DMS 273 (cell line): ENCODE data around the gene ZNF268.

Experiments
- DNase-seq: peaks from one replicate; lab custom pipeline; 2025; ENCODE audit not compliant: unreplicated experiment; lab: John Stamatoyannopoulos, UW

Gene ZNF268

DNA sequence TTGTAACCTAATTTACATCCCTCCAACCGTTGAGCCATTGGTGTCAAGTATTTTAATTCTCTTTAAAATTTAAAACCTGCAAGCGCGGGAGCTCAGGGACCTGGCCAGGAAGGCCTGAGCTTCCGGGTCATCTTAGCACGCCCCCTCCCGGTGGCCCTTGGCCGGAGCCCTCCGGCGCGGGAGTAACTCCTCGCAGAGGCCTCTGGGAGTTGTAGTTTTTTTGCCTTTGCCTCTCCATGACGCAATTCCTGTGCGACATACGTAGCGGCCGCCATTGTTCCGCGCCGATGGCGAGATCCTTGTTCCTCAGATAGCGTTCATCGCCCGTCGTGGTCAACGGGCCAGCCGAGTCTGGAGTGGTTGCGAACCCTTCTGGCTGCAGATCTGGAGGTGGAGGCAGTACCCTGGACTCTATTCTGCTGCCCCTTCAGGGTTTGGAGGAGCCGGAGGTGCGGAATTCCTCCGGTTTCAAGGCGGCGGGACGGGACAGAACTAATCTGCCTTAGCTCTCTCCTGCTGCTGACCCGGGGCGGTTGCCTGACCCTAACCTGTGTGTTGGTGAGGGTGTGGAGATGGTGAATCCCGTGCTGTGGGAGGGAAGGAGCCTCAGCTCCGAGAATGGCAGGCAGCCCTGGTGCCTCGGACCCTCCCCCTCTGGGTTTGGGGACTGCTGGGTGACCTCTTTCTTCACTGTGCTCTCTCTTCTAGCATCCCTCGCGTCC lies at the start of gene ZNF268:
Gene ZNF268, plus strand, starts transcription at position 258 of the 722 bp plus-strand sequence. CDS start 503 bp downstream, outside the sequence.
- DNase-seq: peak; percentile 97

DNA sequence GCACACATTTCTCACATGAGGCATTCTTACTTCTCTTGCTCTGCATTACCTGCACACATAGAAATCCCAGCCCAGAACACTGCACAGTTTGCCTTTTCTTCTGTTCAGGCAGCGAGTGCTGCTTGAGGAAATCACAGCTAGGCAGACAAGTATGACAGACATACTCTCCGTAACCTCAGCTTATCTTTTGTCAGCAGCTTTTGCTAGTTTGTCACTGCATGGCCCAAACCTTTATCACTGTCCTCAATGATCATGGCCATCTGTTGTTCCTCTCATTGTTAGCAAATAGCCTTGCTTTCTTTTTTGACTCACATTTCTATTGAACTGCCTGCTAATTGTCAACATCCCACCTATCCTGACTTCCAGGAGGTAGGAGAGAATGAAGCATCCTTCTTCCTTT lies 45.5 kb upstream of the ZNF268 start:
- no peak for DNase-seq

DNA sequence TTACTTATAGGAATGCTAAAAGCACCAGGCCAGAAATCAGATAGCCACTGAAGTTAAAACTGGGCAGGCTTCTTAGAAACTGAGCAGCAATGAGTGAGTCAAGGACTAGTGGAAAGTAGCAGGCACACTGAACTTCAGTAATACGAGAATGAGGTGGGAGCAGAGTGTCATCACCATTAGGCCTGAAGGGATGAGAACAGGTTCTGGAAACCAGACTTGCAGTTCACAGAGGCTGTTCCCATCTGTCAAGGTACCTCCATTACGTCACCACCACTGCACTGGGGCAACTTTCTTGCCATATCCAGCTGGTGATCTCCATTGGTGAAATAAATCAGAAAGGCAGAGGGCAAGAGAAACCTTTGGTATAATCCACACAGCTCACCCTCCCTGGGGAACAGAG lies 35.3 kb upstream of the ZNF268 start:
- DNase-seq: peak; percentile 8

DNA sequence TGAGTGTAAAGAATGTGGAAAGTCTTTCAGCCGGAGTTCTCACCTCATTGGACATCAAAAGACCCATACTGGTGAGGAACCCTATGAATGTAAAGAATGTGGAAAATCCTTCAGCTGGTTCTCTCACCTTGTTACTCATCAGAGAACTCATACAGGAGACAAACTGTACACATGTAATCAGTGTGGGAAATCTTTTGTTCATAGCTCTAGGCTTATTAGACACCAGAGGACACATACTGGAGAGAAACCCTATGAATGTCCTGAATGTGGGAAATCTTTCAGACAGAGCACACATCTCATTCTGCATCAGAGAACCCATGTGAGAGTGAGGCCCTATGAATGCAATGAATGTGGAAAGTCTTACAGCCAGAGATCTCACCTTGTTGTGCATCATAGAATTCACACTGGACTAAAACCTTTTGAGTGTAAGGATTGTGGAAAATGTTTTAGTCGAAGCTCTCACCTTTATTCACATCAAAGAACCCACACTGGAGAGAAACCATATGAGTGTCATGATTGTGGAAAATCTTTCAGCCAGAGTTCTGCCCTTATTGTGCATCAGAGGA lies 25.1 kb upstream of the ZNF268 start:
- no peak for DNase-seq

DNA sequence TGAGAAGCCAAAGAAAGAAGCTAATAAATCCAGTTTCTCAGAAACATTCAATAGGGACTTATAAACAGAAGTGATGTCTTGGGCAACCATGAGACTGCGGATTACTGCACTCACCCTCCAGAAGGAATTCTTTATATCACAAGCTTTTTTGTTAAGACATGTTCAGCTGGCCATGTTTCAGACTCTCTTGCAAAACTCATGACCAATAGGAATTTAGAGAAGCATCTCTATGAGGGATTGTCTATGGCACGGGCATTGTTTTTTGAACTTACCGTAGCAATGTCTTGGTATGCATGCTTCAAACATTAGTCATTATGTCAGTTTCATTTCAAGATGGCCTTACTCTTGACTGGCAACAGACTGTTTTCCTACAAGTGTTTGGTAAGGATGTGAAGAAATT lies 15.5 kb upstream of the ZNF268 start:
- no peak for DNase-seq

DNA sequence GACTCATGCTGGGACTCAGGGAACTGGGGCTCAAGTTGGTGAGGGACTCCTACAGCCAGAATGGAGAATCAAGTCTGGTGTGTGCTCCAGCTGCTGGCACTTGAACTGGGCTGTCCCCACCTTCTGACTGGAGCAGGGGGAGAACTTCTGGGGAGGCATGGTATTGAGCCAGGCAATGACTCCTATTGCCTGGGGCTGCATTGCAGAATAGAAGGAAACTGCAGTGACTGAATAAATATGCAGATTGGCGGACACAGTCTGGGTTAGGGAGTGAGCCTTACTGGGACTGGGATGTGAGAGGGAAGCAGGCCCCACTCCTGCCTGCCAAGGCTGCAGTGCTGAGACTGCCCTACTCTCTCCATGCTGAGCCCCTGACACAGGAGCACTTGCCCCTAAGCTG lies 8.8 kb upstream of the ZNF268 start:
- DNase-seq: no peak

DNA sequence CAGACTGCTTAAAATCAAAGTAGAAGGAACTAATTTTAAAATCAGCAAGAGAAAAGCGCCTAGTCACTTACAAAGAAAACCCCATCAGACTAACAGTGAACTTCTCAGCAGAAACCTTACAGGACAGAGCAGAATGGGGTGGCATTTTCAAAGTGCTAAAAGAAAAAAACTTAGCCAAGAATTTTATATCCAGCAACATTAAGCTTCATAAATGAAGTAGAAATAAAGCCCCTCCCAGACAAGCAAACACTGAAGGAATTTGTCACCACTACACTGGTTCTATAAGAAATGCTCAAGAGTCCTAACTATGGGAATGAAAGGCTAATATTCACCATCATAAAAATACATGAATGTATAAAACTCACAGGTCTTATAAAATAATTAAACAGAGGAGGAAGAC lies 6.4 kb upstream of the ZNF268 start:
- no peak for DNase-seq

DNA sequence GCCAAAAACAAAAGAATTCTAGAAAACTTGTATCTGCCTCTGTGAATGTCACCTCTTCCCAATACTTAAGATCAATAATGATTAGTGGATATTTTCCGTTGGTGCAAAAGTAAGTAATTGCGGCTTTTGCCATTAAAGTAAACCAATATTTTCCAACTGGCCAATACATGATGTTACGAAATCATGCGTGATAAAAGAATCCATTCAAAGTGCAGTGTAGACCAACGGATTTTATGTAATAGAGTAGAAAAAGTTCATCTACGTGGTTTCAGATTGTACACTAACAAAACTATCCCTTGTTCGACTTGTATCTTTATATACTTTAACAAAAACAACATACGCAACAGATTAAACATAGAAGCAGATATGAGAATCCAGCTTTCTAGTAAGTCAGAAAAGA lies 626 bp upstream of the ZNF268 start:
- no peak for DNase-seq

DNA sequence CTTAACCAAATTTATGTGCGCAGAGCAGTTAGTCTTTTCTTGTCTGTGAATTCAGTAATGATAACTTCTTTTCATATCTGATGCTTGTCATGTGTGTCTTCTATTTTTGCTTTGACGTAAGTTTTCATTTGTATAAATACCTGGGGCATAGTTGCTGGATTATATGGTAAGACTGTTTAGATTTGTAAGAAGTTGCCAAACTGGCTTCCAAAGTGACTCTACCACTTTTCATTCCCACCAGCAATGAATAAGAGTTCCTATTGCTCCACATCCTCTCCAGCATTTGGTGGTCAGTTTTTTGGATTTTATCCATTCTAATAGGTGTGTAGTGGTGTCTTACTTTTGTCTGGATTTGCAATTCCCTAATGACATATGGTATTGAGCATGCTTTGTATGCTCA lies 8.9 kb downstream of the ZNF268 start:
- no peak for DNase-seq

DNA sequence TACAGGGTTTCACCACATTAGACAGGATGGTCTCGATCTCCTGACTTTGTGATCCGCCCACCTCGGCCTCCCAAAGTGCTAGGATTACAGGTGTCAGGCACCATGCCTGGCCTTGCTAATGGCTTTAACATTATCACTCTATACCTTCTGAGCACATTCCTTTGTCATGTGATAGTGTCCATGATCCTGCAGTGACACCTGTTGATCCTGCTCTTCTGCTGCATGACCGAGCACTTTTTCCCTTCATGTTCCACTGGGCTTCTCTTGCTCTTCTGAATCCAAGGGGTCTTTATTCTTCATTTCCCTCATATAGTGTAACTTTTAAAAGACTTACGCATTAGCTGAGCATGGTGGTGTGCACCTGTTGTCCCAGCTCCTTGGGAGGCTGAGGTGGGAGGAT lies 11.6 kb downstream of the ZNF268 start:
- no peak for DNase-seq

DNA sequence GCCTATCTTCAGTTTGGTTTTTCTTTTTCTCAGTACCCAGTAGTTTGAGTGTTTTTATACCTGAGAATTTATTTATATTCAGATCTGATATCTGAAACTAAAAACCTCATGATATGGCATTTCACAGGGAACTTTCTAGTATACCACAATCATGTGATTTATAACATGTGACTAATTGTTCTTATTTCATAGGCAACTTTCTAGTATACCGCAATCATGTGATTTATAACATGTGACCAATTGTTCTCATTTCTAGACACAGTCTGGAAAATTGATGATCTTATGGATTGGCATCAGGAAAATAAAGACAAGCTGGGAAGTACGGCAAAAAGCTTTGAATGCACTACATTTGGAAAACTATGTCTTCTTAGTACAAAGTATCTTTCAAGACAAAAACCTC lies 20.6 kb downstream of the ZNF268 start:
- no peak for DNase-seq

DNA sequence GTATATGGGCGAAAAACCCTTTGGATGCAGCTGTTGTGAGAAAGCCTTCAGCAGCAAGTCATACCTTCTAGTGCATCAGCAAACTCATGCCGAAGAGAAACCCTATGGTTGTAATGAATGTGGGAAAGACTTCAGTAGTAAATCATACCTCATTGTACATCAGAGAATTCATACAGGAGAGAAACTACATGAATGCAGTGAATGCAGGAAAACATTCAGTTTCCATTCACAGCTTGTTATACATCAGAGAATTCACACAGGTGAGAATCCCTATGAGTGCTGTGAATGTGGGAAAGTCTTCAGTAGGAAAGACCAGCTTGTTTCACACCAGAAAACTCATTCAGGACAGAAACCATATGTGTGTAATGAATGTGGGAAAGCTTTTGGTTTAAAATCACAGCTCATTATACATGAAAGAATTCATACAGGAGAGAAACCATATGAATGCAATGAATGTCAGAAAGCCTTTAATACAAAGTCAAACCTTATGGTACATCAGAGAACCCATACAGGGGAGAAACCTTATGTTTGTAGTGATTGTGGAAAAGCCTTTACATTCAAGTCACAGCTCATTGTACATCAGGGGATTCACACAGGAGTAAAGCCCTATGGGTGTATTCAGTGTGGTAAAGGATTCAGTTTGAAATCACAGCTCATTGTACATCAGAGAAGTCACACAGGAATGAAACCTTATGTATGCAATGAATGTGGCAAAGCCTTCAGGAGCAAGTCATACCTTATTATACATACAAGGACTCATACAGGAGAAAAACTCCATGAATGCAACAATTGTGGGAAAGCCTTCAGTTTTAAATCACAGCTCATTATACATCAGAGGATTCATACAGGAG lies 21.4 kb downstream of the ZNF268 start:
- DNase-seq: no peak

DNA sequence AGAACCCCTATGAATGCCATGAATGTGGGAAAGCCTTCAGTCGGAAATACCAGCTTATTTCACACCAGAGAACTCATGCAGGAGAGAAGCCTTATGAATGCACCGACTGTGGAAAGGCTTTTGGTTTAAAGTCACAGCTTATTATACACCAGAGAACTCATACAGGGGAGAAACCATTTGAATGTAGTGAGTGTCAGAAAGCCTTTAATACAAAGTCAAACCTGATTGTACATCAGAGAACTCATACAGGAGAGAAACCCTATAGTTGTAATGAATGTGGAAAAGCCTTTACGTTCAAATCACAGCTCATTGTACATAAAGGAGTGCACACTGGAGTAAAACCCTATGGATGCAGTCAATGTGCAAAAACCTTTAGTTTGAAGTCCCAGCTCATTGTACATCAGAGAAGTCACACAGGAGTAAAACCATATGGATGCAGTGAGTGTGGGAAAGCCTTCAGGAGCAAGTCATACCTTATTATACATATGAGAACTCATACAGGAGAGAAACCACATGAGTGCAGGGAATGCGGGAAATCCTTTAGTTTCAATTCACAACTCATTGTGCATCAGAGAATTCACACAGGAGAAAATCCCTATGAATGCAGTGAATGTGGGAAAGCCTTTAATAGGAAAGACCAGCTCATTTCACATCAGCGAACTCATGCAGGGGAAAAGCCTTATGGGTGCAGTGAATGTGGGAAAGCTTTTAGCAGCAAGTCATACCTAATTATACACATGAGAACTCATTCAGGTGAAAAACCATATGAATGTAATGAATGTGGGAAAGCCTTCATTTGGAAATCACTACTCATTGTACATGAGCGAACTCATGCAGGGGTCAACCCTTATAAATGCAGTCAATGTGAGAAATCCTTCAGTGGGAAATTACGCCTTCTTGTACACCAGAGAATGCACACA lies 22.3 kb downstream of the ZNF268 start:
- peak; percentile 20 for DNase-seq

DNA sequence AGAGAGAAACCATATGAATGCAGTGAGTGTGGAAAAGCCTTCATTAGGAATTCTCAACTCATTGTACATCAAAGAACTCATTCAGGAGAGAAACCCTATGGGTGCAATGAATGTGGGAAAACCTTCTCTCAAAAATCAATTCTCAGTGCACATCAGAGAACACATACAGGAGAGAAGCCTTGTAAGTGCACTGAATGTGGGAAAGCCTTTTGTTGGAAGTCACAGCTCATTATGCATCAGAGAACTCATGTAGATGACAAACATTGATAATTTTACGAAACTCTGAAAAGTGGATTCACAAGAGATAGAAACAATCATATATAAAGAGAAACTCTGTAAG lies 22.9 kb downstream of the ZNF268 start:
- no peak for DNase-seq

DNA sequence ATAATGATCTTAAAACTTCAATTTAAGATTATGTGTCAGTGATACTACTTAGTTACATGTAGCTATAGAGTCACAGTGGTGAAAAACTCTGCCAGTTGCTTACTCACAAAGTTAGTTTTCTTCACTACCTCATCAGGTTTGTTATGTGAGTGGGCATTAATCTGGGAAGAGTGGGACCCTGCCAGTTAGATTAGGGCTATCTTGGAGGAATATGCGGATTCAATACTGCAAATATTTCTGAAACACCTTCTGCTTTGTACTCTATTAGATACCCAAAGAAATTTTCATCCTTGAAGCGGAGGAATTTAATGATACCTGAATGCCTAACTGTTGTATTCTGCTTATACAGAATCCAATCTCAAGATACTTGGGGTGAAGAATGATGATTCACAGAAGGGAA lies 25.1 kb downstream of the ZNF268 start:
- DNase-seq: no peak

DNA sequence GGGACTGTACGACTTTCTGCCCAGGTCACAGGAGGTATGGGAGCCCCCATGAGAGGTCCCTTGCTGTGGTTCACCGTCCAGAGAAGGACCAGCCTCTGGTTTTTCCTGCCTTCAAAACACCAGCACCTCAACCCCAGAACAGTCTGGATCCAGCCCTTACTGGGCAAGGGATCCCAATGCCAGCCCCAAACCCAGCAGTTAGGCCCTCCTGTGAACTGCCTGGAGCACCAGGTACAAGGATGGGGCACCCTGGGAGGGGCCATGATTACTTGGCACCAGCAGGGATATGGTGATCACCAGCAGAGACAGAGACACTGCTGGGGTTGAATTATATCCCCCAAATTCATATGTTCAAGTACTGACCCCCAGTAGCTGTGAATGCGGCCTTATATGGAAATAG lies 34.4 kb downstream of the ZNF268 start:
- DNase-seq: no peak

DNA sequence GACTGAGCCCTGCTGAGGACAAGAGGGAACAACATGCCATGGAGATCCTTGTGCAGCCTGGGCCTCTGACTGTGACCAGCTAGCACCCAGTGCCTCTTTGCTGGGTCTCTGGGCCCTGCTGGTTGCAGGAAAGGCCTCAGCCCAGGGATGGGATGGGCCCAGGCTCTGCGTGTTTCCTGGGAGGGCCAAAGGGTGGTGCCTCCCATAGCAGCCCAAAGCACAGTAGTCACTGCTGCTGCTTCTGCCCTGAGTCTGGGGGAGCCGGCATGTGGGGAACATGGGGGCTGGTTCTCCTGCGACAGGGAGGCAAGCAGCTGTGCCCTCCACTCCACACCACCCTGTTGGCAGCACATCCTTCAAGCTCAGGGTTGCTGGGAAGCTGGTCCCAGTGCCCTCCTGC lies 35.9 kb downstream of the ZNF268 start:
- DNase-seq: no peak

DNA sequence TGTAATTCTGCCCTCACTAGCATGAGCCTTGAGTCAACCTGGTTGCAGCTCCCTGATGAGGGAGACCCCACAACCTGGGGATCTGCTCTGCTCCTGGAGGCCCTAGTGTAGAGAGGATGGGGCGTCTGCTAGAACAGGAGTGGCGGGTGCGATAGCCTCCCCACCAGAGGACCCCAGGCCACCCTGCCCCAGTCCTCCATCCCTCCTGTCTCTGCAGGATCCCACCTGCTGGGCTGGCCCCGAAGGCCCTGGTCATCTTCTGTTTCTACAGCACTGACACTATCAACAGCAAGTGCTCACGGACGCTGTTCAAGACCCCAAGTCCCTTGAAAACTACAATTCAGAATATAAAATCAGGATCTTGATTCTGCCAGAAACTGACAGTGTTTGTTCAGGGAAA lies 39.2 kb downstream of the ZNF268 start:
- DNase-seq: no peak

DNA sequence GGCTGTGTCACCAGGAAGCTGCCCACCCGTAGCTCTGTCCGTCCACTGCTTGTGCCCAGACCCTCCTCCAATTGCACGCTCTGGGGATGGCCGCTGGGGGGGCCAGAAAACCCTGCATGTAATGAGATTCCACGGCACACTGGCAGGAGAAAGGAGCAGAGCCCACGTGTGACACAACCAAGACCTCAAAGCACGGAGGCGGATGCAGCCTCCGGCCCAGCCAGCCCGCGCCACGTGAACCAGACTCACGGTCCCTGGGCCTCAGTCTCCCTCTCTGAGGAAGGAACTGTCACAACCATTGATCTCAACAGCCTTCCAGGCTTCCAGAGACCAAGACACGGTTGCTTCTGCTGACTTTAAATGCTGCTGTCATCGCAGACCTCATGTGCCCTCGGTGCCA lies 39.9 kb downstream of the ZNF268 start:
- DNase-seq: no peak

DNA sequence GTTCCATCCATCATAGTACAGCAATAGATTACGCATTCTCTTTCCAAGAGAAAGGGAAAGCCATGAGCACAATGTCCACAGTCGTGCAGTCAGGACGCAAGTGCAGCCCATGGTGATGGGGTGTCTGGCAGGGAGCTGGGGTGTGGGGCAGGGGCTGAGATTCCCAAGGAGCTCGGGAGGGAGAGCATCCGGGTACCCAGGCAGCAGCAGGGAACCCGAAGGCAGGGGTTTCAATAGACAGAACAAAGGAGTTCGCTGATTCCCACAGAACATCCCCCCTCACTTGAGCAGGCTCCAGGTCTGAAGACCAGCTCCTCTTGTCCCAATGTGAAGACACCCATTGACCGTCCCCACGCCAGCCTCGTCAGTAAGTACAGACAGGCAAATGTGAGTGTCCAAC lies 40.9 kb downstream of the ZNF268 start:
- DNase-seq: no peak

DNA sequence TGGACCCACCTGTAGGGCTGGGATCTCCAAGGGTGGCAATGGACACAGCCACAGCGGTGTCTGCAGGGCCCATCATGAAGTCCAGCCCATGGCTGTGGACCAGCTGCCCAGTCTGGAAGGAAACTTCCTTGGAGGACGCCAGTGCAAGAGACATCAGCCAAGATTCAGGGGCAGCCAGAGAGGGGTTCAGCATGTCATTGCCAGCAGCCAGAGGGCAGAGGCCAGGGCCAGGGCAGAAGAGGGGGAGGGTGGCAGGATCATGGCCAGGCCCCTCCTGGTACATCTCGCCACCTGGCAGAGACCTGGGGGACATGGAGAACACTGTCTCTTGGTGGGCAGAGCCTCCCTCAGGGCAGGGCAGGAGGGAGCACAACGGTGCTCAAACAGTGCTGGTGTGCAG lies 44.2 kb downstream of the ZNF268 start:
- DNase-seq: no peak
